Activated naive CD4-positive, alpha-beta T cell treated with anti-CD3 and anti-CD28 coated beads, Interleukin-2, amount 50 U/mL, for 72 hours (primary cell): Measurements from ENCODE around the gene ZNF181. TPM values are rescaled to one million over a fixed set of nuclear protein-coding genes. Genes with fewer than 3 reads are reported as not detected.
"Not testable (repeated sequence)": the region's sequence is repeated elsewhere in the genome, so short reads cannot be mapped to it uniquely, and the experiment has no call there.

ENCODE experiments used
- ATAC-seq, 2 donors: fragments of 150-1000 bp; cut with Tn5 transposase; 2 replicates each; pipeline ENCODE4 v1.10.0; 2021; ENCODE audit warnings: mild to moderate bottlenecking in 2 of 2, moderate library complexity in 2 of 2
- DNase-seq, 2 donors: peaks; one replicate each; pipeline ENCODE4 v3.0.0; 2021 to 2022; ENCODE audit warnings: low spot score in 2 of 2
- H3K27ac Mint-ChIP-seq, 2 donors: one replicate each; pipeline ENCODE4 v1.8.0; 2022; ENCODE audit warnings: mild to moderate bottlenecking in 2 of 2, mixed read lengths in 2 of 2
- H3K36me3 Mint-ChIP-seq, 2 donors: one replicate each; pipeline ENCODE4 v1.8.0; 2022; ENCODE audit warnings: mixed read lengths in 2 of 2
- H3K9me3 Mint-ChIP-seq, 2 donors: one replicate each; pipeline ENCODE4 v1.8.0; 2022; ENCODE audit warnings: mixed read lengths in 2 of 2
- total RNA-seq, 2 donors: library from RNA; stranded (reverse); gene quantifications; one replicate each; pipeline ENCODE4 v1.2.3, GENCODE V29; 2022

ZNF181 gene
- 1 to 10 TPM; 2.5 to 4.6 TPM for total RNA-seq

DNA sequence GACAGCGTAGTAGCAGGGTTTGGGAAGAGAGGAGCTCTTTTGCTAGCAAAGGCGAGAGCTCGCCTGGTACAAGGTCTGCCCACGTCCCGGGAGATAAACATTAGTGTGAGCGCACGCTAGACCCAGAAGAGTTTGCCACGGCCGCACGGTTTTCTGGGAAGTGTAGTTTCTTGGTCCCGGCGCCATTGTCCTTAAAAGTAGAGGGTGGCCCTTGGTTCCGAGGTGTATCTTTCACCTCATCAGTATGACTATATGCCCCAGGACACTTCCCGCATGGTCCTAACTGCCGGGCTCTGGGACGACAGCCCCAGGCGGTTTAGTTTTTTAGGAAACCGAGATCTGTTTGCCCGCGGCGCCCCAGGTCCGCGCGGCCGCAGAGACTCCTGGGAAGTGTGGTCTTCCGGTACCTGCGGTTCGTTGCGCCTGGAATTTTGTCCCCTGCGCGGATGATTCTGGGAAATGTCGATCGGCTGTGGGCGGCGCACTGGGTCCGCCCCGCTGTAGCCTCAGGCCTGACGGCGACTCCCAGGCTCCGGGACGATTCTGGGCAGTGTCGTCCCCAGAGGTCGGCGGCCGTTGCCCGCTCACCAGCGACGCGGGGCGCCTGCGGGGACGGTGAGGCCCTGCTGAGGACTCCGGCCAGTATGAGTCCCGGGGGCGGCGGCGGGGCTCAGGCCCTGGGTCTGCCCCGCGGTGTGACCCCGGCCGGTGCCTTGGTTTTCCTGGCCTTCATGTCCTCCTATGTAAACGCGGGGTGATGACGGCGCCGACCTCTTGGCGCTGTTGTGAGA, at the start of gene ZNF181:
ZNF181 (plus strand) TSS at position 498 of the 791 bp plus-strand sequence. CDS start 795 bp downstream, outside the sequence.
- ATAC-seq (peak; percentile 82 to 88), DNase-seq (peak; percentile 71 to 81)
- H3K9me3 Mint-ChIP-seq = peaks cover 7% of the 10 kb centered on the region in 2 donors
- H3K27ac Mint-ChIP-seq = peak within 1 kb of the TSS; percentile 86 to 97
- H3K36me3 Mint-ChIP-seq = peaks cover 30 to 32% of the 10 kb centered on the region in 2 donors

DNA sequence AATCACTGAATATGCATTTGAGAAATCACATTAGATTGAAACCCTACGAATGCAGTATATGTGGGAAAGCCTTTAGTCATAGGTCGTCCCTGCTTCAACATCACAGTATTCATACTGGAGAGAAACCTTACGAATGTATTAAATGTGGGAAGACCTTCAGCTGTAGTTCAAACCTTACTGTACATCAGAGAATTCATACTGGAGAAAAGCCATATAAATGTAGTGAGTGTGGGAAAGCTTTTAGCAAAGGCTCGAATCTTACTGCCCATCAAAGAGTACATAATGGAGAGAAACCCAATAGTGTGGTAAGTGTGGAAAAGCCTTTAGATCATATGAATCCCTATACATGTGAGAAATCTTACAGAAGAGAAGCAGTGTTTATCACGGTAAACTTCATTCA, 48.8 kb upstream of the ZNF181 start:
- H3K27ac Mint-ChIP-seq, DNase-seq, ATAC-seq: not testable (repeated sequence)
- H3K36me3 Mint-ChIP-seq = peaks cover 53 to 60% of the 10 kb centered on the region in 2 donors
- H3K9me3 Mint-ChIP-seq = peaks cover 42 to 43% of the 10 kb centered on the region in 2 donors

DNA sequence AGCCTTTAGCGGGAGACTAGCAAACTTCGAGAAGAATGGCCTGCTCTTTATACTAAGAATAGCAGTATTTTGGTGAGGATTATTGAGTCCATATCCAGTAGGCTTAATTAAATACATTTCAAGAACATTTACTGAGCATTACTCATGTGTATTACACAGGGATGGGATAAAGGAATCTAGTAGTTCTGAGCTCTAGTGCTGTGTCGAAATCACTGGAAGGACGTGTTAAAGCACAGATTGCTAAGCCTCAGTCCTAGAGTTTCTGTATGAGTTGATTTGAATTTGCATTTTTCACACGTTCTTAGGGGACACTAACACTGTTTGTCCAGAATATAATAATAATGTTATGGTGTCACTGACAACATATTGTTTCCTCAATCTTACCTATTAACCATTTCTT, 47.6 kb upstream of the ZNF181 start:
- H3K27ac Mint-ChIP-seq = no peak overlapping the region
- H3K9me3 Mint-ChIP-seq = peaks cover 37 to 47% of the 10 kb centered on the region in 2 donors

DNA sequence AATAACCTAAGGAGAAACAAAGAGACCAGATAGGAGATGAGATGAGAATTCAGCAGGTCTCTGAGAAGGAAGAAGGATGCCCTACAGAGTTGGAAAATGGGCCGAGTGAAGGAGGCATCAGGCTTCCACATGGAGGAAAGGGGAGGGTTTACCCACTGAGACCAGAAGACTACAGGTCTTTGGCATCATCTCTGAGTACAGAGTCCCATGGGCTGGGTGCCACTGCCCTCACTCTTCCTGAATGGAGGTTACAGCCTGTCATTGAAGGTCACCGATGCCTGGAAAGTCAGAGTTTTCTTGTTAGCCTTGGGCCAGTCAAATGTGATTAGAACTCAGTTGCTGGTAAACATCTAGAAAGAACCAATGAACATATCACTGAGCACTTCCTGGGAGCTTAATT, 46.7 kb upstream of the ZNF181 start:
- ATAC-seq = no peak
- H3K36me3 Mint-ChIP-seq = peaks cover 39 to 43% of the 10 kb centered on the region in 2 donors
- no peak overlapping the region for H3K27ac Mint-ChIP-seq
- DNase-seq = no peak
- H3K9me3 Mint-ChIP-seq = peaks cover 38 to 49% of the 10 kb centered on the region in 2 donors

More for the DNA sequence above, 47.6 kb upstream of the ZNF181 start:
- peaks cover 48% of the 10 kb centered on the region in 2 donors for H3K36me3 Mint-ChIP-seq
- DNase-seq (no peak), ATAC-seq (no peak)

DNA sequence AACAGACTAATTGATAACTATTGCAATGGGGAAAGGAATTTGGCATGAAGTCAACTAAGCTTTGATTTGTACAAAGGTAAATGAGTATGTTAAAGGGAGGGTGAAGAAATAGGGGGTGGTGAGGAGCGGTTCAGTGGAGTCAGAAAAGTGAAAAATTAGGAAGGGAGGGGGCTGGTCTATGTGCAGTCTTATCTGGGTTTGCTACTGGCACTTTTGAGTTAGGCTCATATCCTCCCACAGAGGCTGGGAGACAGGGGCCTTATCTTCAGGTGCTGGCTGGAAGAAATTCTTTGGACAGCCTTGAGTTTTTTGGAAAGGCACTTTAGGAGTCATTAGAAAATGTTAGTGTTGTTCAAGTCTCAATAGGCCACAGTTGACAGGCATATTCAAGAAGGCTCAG, 45.5 kb upstream of the ZNF181 start:
- DNase-seq = no peak
- Mint-ChIP-seq H3K27ac (no peak overlapping the region), H3K36me3 (peaks cover 27 to 39% of the 10 kb centered on the region in 2 donors), H3K9me3 (peaks cover 34 to 44% of the 10 kb centered on the region in 2 donors)
- ATAC-seq = no peak

DNA sequence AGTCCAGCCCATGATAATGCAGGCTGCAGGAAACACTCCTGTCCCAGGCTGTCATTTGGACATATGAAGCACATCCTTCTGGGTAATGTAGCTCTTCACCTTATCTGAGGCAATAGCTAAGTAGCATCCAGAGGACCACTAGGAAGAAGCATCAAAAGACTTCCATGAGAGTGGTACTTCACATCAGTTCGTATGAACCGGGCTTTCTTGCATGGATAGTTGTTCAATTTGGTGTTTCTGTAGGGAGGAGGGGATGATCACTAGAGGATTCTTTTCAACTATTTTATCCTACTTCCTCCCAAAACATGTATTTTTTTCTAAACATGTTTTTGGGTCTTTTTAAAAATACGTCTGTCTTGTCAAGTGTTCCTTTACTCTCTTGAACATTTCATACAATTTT, 43.7 kb upstream of the ZNF181 start:
- Mint-ChIP-seq H3K36me3 (peaks cover 9 to 30% of the 10 kb centered on the region in 2 donors), H3K27ac (no peak overlapping the region), H3K9me3 (peaks cover 30 to 33% of the 10 kb centered on the region in 2 donors)
- DNase-seq (no peak), ATAC-seq (no peak)

DNA sequence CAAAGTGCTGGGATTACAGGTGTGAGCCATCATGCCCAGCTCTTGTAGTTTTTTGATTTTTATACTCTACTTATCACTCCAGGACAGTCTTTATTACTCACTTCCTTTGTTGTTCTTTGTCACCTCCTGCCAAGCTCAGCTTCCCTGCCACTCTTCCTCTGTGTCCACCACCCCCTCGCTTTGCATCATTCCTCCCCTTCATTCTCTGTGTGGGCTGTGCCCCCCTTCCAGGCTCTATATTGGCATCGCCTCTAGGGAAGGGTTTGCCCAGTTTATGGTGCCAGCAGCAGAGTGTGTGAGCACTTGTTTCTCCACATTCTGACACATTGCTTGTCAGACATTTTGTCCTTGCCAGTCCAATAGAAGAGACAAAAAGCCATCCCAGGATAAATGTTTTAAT, 41.5 kb upstream of the ZNF181 start:
- DNase-seq = no peak
- ATAC-seq = peak in 1 of 2 donors; percentile 18
- peaks cover 15 to 20% of the 10 kb centered on the region in 2 donors for H3K9me3 Mint-ChIP-seq
- H3K36me3 Mint-ChIP-seq = peaks cover 0 to 24% of the 10 kb centered on the region in 2 donors
- no peak overlapping the region for H3K27ac Mint-ChIP-seq

DNA sequence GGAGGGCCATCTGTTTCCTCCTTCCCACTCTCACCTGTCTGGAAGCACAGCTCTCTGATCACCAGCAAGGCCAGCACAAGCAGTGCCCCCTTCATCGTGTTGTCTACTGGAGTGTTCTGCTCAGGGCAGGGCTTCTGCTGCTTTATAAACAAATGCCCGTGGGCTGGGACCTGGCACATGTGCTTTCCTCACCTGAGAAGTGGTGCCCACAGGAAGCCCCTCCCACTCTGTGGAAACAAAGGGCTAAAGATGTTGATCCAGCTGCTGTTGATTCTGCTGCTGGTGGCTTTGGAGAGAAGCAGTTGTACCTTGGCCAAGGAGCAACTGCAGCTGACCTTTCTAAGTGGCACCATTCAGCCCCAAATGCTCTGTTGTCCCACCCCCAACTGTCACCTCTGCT, 26.4 kb upstream of the ZNF181 start:
- ATAC-seq (no peak), DNase-seq (no peak)
- H3K9me3 Mint-ChIP-seq = peaks cover 0 to 14% of the 10 kb centered on the region in 2 donors
- H3K36me3 Mint-ChIP-seq = peaks cover 20 to 37% of the 10 kb centered on the region in 2 donors
- H3K27ac Mint-ChIP-seq = no peak overlapping the region

DNA sequence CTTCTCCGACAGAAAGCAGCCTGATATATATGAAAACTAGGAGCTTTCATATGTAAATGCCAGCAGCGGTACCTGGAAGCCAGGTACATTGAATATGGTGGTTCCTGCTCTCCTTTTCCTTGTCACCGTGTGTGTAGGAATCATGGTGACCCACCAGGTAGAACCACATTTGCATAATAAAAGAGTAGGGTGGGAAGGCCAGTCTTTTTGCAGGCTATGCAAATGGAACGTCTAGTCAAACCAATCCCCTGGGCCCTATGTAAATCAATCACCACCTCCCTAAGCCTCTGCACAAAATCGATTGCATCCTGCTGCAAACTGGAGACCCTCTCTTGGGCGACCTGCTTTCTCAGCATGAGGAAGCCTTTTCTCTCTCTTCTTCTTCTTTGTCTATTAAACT, 22.2 kb upstream of the ZNF181 start:
- Mint-ChIP-seq H3K36me3 (peaks cover 23 to 30% of the 10 kb centered on the region in 2 donors), H3K27ac (no peak overlapping the region), H3K9me3 (peaks cover 15 to 27% of the 10 kb centered on the region in 2 donors)
- DNase-seq = no peak
- no peak for ATAC-seq

DNA sequence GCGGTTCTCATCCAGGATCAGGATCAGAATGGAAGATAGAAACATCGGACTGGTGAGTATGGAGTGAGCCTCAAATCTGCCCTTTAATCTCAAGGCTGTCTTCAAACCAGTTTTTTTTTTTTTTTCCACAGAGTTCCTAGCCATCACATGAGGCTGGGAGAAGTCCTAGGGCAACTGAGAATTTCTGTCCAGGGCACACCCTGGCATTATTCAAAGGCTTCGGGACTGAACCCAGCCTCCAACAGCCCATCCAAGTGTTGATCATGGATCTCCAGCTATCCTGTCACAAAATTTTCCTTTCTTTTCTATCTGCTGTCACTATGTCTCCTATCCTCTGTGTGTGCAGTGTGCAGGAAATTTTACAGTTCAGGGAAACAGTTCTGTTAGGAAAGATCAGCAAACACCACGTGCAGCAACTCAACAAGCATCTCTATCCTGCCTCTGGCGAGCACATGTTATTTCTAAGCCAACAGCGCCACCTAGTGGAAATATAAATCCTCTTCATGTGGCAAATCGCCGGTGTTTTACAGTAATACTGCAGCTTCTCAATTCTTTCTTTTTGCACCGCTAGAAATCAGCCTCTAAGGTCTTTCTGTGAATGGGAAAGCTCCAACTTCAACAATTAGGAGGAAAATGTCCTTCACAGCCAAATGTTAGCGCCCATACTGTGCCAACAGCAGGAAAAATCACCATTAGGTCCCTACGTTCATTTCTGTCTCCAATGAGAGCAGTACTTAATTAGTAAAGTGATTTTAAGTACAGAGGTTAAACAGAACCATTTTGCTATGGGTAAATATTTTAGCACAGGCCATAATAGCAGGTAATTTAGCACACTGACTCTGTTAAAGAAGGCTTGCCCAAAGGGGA, 21.4 kb upstream of the ZNF181 start:
- ATAC-seq = peak; percentile 73 to 77
- peak in 1 of 2 donors; percentile 62 for DNase-seq

DNA sequence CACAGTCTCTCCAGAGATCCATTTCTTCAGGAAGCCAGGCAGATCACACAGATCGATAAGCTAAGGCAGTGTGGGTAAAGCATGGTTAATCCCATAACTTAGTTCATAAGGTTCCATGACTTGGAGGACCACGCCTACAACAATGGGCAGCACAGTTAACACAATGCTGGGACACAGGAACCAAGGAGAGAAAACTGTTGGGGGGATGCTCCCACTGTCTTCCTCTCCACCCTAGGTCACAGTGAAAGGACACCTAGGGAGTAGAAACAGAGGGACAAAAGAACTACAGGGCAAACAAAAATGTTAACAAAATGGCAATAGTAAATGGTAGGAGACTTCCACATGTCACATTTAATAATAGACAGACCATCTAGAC, 20.8 kb upstream of the ZNF181 start:
- DNase-seq (no peak), ATAC-seq (no peak)
- Mint-ChIP-seq H3K36me3 (peaks cover 19 to 22% of the 10 kb centered on the region in 2 donors), H3K27ac (no peak overlapping the region), H3K9me3 (peaks cover 15 to 27% of the 10 kb centered on the region in 2 donors)

More for the DNA sequence above, 21.4 kb upstream of the ZNF181 start:
- Mint-ChIP-seq H3K27ac (peak overlapping the region in 1 of 2 donors; percentile 12), H3K36me3 (peaks cover 22 to 23% of the 10 kb centered on the region in 2 donors), H3K9me3 (peaks cover 15 to 27% of the 10 kb centered on the region in 2 donors)

DNA sequence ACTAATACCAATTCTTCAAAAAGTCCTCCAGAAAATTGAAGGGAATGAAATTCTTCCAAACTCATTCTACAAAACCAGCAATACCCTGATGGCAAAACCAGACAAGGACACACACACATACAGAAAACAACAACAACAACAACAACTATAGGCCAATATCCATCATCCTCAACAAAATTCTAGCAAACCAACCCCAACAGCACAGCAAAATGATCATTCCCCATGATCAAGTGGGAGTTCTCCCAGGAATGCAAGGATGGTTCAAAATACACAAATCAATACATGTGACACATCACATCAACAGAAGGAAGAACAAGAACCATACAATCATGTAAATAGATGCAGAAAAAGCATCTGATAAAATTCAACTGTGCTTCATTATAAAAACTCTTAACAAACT, 18.7 kb upstream of the ZNF181 start:
- Mint-ChIP-seq H3K36me3 (peaks cover 19 to 22% of the 10 kb centered on the region in 2 donors), H3K27ac (no peak overlapping the region), H3K9me3 (peaks cover 15 to 27% of the 10 kb centered on the region in 2 donors)
- DNase-seq (no peak), ATAC-seq (no peak)

DNA sequence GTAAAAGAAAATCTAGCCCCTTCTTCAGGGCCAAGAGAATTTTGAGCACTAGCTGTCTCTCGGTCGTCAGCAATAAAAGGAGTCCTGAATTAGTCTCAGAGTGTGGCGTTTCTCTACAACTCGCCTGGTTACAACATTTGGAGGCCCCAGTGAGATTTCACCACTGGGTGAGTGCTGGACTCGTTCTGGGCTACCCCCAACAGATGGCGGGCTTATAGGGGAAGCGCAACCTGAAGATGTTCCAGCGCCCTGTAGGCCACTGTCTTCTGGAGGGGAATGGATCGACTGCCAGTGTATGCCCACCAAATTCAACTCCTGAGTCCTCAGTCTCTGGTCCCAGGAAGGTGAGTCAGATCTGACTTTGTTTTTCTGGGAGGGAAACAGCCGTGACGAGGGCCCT, 11.7 kb upstream of the ZNF181 start:
- Mint-ChIP-seq H3K9me3 (no peaks in the 10 kb centered on the region), H3K27ac (no peak overlapping the region), H3K36me3 (no peaks in the 10 kb centered on the region)
- ATAC-seq (no peak), DNase-seq (no peak)

DNA sequence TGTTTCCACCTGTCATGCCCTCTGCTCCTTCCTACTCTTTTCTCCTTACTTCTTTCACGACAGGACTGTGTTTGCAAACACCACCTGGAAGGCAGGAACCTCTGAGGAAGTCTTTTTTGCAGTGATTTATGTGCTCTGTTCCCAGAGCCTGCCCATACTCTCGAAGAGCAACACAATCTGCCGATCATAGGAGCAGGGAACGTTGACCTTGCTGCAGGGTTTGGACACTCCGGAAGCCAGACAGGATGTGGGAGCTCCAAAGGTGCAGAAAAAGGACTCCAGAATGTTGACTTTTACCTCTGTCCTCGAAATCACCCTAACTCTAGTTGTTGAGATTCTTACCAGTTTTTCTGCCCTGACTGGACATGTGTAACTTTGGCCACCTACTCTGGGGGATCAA, 8.6 kb upstream of the ZNF181 start:
- DNase-seq (no peak), ATAC-seq (no peak)
- H3K36me3 Mint-ChIP-seq = no peaks in the 10 kb centered on the region
- H3K9me3 Mint-ChIP-seq = no peaks in the 10 kb centered on the region
- H3K27ac Mint-ChIP-seq = no peak overlapping the region

DNA sequence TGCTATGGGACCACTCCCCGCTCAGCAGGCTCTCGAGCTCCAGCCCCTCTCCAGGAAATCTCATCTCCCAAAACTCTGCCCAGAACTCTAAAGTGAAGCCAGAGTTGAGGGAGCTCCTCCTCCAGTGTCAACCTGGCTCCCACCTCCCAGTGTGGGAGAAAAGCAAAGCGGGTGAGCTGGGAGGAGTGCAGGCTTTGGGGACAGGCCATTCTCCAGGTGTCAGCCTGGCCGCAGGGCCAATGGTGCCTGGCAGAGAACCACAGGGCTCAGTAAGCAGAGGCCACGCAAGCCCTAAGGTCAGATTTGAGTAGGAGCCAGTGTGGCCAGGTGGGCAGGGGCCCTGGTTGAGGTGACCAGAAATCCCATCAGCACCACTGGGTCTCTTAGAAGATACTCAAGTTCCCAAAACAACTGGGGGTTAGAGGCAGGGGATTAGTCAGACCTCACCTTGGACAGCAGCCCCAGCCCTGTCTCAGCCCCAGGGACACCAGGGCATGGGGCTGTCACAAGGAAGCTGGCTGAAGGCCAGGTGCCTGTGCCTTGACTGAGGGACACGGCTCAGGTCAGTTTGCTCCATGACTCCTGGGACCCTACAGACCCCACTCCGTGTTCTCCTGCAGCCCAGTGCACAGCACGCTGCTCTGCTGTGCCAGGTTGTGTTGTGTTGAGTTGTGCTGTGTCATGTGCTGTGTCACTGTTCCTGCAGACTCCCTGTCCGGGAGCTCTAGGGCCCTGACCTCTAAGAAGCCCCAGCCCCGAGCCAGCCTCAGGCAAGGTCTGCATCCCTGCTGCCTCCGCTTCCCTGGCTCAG, 2.8 kb upstream of the ZNF181 start:
- H3K27ac Mint-ChIP-seq = peak overlapping the region in 1 of 2 donors; percentile 44
- ATAC-seq (no peak), DNase-seq (no peak)

DNA sequence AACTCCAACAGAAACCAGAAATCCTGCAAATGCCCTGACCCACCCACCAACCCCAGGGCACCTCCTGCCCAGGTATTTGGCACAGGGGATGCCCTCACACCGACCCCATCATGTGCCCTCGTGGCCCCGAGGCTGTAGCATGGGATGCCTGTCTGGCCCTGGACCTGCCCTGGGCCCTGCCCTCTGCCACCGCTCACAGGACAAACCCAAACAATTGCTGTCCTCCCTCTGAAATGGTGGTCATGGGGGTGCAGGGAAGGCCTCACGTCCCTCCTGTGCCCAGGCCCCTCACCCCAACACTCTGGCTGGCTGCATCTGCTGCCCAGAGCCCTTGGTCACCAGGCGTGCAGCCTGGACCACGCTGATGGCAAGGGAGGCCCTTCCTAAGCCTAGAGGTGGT, 2.1 kb upstream of the ZNF181 start:
- DNase-seq = no peak
- Mint-ChIP-seq H3K27ac (peak overlapping the region in 1 of 2 donors; percentile 44), H3K9me3 (peaks cover 7% of the 10 kb centered on the region in 2 donors), H3K36me3 (peaks cover 17 to 25% of the 10 kb centered on the region in 2 donors)
- no peak for ATAC-seq

More for the DNA sequence above, 2.8 kb upstream of the ZNF181 start:
- peaks cover 12 to 19% of the 10 kb centered on the region in 2 donors for H3K36me3 Mint-ChIP-seq
- peaks cover 7% of the 10 kb centered on the region in 2 donors for H3K9me3 Mint-ChIP-seq
